H1 (cell line): ENCODE measurements around the gene RAB38. TPM values are rescaled to one million over a fixed set of nuclear protein-coding genes. Genes with fewer than 3 reads are reported as not detected.

Experiments
- CTCF ChIA-PET: fragments of 300-600 bp; sonication (Branson Sonifier 250); formaldehyde crosslinking; loops from one replicate; lab custom pipeline; 2021; ENCODE audit not compliant: partially characterized antibody; lab: Charles Lee
- POLR2A ChIA-PET: fragments of 300-600 bp; sonication (Branson Sonifier 250); formaldehyde crosslinking; loops from one replicate; lab custom pipeline; 2021; ENCODE audit warnings: inconsistent platforms; ENCODE audit not compliant: partially characterized antibody; lab: Charles Lee
- DNase-seq, 2 experiments: peaks; one replicate each; pipeline versions ENCODE4 v3.0.0 to v3.0.0-alpha.2; 2010 to 2022; ENCODE audit warnings: low spot score in 2 of 2, low read depth in 1 of 2, mixed read lengths in 1 of 2
- FAIRE-seq: peaks from 2 replicates; lab custom pipeline; 2011; peaks lifted over from hg19 to GRCh38; lab: Jason Lieb, UNC
- H2AFZ ChIP-seq: 2 replicates; pipeline ENCODE4 v1.8.1; 2012; ENCODE audit warnings: low read length, inconsistent platforms
- H2AK5ac ChIP-seq: 2 replicates; pipeline ENCODE4 v1.6.1; 2013; ENCODE audit warnings: low read depth, low read length
- H2BK120ac ChIP-seq: replicated peaks from 2 replicates; pipeline ENCODE3; 2013; ENCODE audit warnings: low read depth, low read length, inconsistent platforms
- H2BK12ac ChIP-seq: 2 replicates; pipeline ENCODE4 v1.6.1; 2013; ENCODE audit warnings: low read depth, low read length
- H2BK15ac ChIP-seq: 2 replicates; pipeline ENCODE4 v1.6.1; 2013; ENCODE audit warnings: low read length
- H2BK20ac ChIP-seq: 2 replicates; pipeline ENCODE4 v1.6.1; 2013; ENCODE audit warnings: low read length
- H2BK5ac ChIP-seq: 2 replicates; pipeline ENCODE4 v1.6.1; 2013; ENCODE audit warnings: low read depth, low read length
- H3K14ac ChIP-seq: 2 replicates; pipeline ENCODE4 v1.6.1; 2013; ENCODE audit warnings: inconsistent platforms; ENCODE audit not compliant: insufficient read length
- H3K18ac ChIP-seq: 2 replicates; pipeline ENCODE4 v1.6.1; 2013; ENCODE audit warnings: low read length; ENCODE audit errors: extremely low read depth
- H3K23ac ChIP-seq: 2 replicates; pipeline ENCODE4 v1.6.1; 2013; ENCODE audit warnings: inconsistent platforms; ENCODE audit not compliant: insufficient read length
- H3K23me2 ChIP-seq: 2 replicates; pipeline ENCODE4 v1.6.1; 2013; ENCODE audit warnings: low read depth, low read length
- H3K27ac ChIP-seq: 2 replicates; pipeline ENCODE4 v1.6.1; 2011; ENCODE audit warnings: low read depth, low read length, inconsistent platforms
- H3K27me3 ChIP-seq, 4 experiments: replicated peaks in 1 of 4; 1 replicate in 1 of 4; 2 replicates in 3 of 4; pipeline versions ENCODE4 v1.6.1 to v1.8.1; 2011 to 2013; ENCODE audit warnings: low read length in 3 of 4, mild to moderate bottlenecking in 3 of 4, inconsistent platforms in 2 of 4, mixed read lengths in 2 of 4, moderate library complexity in 1 of 4; ENCODE audit not compliant: control insufficient read depth in 3 of 4, insufficient read depth in 3 of 4; ENCODE audit errors: extremely low read depth in 1 of 4
- H3K36me3 ChIP-seq, 4 experiments: 2 replicates each; pipeline versions ENCODE4 v1.6.1 to v1.8.1; 2011 to 2013; ENCODE audit warnings: mild to moderate bottlenecking in 4 of 4, low read length in 3 of 4, moderate library complexity in 2 of 4, control low read depth in 1 of 4, inconsistent platforms in 1 of 4; ENCODE audit not compliant: insufficient read depth in 4 of 4, control insufficient read depth in 2 of 4
- H3K4ac ChIP-seq: replicated peaks from 2 replicates; pipeline ENCODE3; 2013; ENCODE audit warnings: low read length, low read depth, mixed read lengths, inconsistent platforms; ENCODE audit not compliant: insufficient read length
- H3K4me1 ChIP-seq, 4 experiments: replicated peaks in 1 of 4; 1 replicate in 1 of 4; 2 replicates in 3 of 4; pipeline versions ENCODE4 v1.6.1 to v1.8.1; 2011 to 2013; ENCODE audit warnings: low read length in 3 of 4, inconsistent platforms in 2 of 4, mixed read lengths in 1 of 4; ENCODE audit not compliant: insufficient read depth in 4 of 4, control insufficient read depth in 3 of 4
- H3K4me2 ChIP-seq, 2 experiments: 2 replicates each; pipeline versions ENCODE4 v1.6.1 to v1.8.1; 2011 to 2013; ENCODE audit warnings: low read depth in 2 of 2, low read length in 2 of 2, control low read depth in 1 of 2, inconsistent platforms in 1 of 2, mild to moderate bottlenecking in 1 of 2; ENCODE audit not compliant: insufficient read depth in 1 of 2
- H3K4me3 ChIP-seq, 4 experiments: fragments of 200-600, 300-600 bp in 1 of 4; sonication (generic), shearing (Covaris generic), sonication (Bioruptor Twin) in 1 of 4; 2 replicates each; pipeline versions ENCODE4 v1.5.1 to v1.8.1; 2011 to 2016; ENCODE audit warnings: low read length in 4 of 4, low read depth in 3 of 4, control low read depth in 2 of 4, inconsistent platforms in 2 of 4, mild to moderate bottlenecking in 2 of 4, mixed read lengths in 1 of 4, moderate library complexity in 1 of 4; ENCODE audit not compliant: insufficient read depth in 2 of 4; ENCODE audit errors: extremely low read depth in 1 of 4
- H3K56ac ChIP-seq: replicated peaks from 2 replicates; pipeline ENCODE3; 2013; ENCODE audit warnings: low read depth, mild to moderate bottlenecking, mixed read lengths, low read length, inconsistent platforms; ENCODE audit not compliant: insufficient read length
- H3K79me1 ChIP-seq: 2 replicates; pipeline ENCODE4 v1.6.1; 2013; ENCODE audit warnings: low read depth, low read length, control low read depth
- H3K79me2 ChIP-seq, 2 experiments: 2 replicates each; pipeline versions ENCODE4 v1.6.1 to v1.8.1; 2012 to 2013; ENCODE audit warnings: low read length in 2 of 2, mild to moderate bottlenecking in 2 of 2, inconsistent platforms in 1 of 2; ENCODE audit not compliant: insufficient read depth in 2 of 2, control insufficient read depth in 1 of 2
- H3K9ac ChIP-seq, 4 experiments: replicated peaks in 1 of 4; 1 replicate in 1 of 4; 2 replicates in 3 of 4; pipeline versions ENCODE4 v1.6.1 to v1.8.1; 2011 to 2013; ENCODE audit warnings: low read depth in 3 of 4, low read length in 3 of 4, control low read depth in 2 of 4, mild to moderate bottlenecking in 2 of 4, moderate library complexity in 2 of 4, inconsistent platforms in 1 of 4; ENCODE audit errors: extremely low read depth in 1 of 4
- H3K9me3 ChIP-seq, 2 experiments: 2 replicates each; pipeline versions ENCODE4 v1.6.1 to v1.8.1; 2012 to 2013; ENCODE audit warnings: mild to moderate bottlenecking in 2 of 2, moderate library complexity in 2 of 2, control low read depth in 1 of 2, inconsistent platforms in 1 of 2, low read depth in 1 of 2, low read length in 1 of 2, mixed read lengths in 1 of 2; ENCODE audit not compliant: insufficient read depth in 2 of 2
- H4K20me1 ChIP-seq, 2 experiments: replicated peaks in 1 of 2; 2 replicates each; pipeline versions ENCODE3 to v1.8.1; 2011 to 2013; ENCODE audit warnings: inconsistent platforms in 2 of 2, low read length in 2 of 2, mild to moderate bottlenecking in 1 of 2; ENCODE audit not compliant: insufficient read depth in 2 of 2, control insufficient read depth in 1 of 2
- H4K5ac ChIP-seq: 2 replicates; pipeline ENCODE4 v1.6.1; 2013; ENCODE audit warnings: low read length, low read depth, mixed read lengths, inconsistent platforms; ENCODE audit not compliant: insufficient read length
- H4K8ac ChIP-seq: 2 replicates; pipeline ENCODE4 v1.8.0; 2013; ENCODE audit warnings: mild to moderate bottlenecking, moderate library complexity, low read length, inconsistent platforms; ENCODE audit not compliant: insufficient read depth; ENCODE audit errors: extremely low read depth
- H4K91ac ChIP-seq: replicated peaks from 2 replicates; pipeline ENCODE3; 2013; ENCODE audit warnings: low read length, mixed read lengths, inconsistent platforms; ENCODE audit not compliant: insufficient read length
- BACH1 ChIP-seq: IDR thresholded peaks from 2 replicates; pipeline ENCODE4 v1.6.1; 2012; ENCODE audit warnings: low read length, improper control_type of control experiment
- CREB1 ChIP-seq: IDR thresholded peaks from 2 replicates; pipeline ENCODE4 v1.6.1; 2012; ENCODE audit warnings: inconsistent platforms
- KDM4A ChIP-seq: IDR thresholded peaks from one replicate; pipeline ENCODE4 v1.7.1; 2012; ENCODE audit warnings: low read depth, mild to moderate bottlenecking, moderate library complexity, low read length, inconsistent platforms; ENCODE audit not compliant: severe bottlenecking
- MAFK ChIP-seq: IDR thresholded peaks from 2 replicates; pipeline ENCODE4 v1.6.1; 2012; ENCODE audit warnings: low read depth, mild to moderate bottlenecking, improper control_type of control experiment, low read length
- NANOG ChIP-seq: IDR thresholded peaks from 2 replicates; pipeline ENCODE4 v1.6.1; 2011; ENCODE audit warnings: low read length, low read depth, mild to moderate bottlenecking, inconsistent platforms; ENCODE audit not compliant: insufficient read depth, poor library complexity, severe bottlenecking
- NRF1 ChIP-seq: IDR thresholded peaks from 2 replicates; pipeline ENCODE4 v1.6.1; 2011; ENCODE audit warnings: mild to moderate bottlenecking, low read depth, low read length, improper control_type of control experiment
- POLR2A ChIP-seq, 2 experiments: IDR thresholded peaks; 1 replicate in 1 of 2; 2 replicates in 1 of 2; pipeline ENCODE4 v1.6.1; 2011; ENCODE audit warnings: low read depth in 2 of 2, low read length in 2 of 2, mild to moderate bottlenecking in 2 of 2; ENCODE audit errors: control extremely low read depth in 1 of 2
- RBBP5 ChIP-seq: IDR thresholded peaks from 2 replicates; pipeline ENCODE4 v1.7.1; 2012; ENCODE audit warnings: low read depth, mild to moderate bottlenecking, inconsistent platforms, low read length, moderate library complexity, borderline replicate concordance
- polyA plus RNA-seq, 7 experiments: library from polyadenylated mRNA; depleted of rRNA in 3 of 7; stranded (reverse) in 5 of 7; unstranded in 2 of 7; fragments of >200 nt in 5 of 7; fragments of 200-250 nt in 2 of 7; gene quantifications; 1 replicate in 5 of 7; 2 replicates in 1 of 7; 4 replicates in 1 of 7; pipeline versions ENCODE4 v1.2.1 to v1.2.3, GENCODE V29; 2011 to 2013; ENCODE audit warnings: missing spikeins in 2 of 7, mixed read lengths in 2 of 7
- total RNA-seq: library from RNA; stranded (reverse); fragmentation: NEBNext Ultra II Directional; extraction: Animal tissue kit (Norgen Biotek cat#: 25700); gene quantifications from 2 replicates; pipeline ENCODE4 v1.2.1, GENCODE V29; 2021

RAB38 gene
- total and polyA plus RNA-seq, 2 of the 8 experiments (the other 6 are each of a cell fraction or from before 2014, with no cell fraction given): 15.4 to 16.5 TPM

DNA sequence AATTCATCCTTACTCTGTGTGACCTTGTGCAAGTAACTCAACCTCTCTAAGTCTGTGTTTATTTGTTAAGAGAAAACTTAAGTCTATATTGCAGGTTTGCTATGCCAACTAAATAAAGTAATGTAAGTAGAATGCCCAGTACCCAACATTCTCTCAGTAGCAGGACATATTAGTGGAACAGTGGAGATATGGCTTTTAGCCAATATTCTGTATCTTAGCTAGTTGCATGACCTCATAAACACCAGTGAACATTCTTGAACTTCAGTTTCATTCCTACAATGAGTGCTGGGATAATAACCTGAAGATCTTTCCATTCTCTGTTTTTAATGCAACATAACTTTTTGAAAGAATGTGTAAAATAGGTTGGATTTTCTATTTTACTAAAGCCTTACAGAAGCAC lies 77.0 kb downstream of the RAB38 start:
- POLR2A ChIA-PET: no interaction called here
- CTCF ChIA-PET: interaction anchor here (1.3 kb wide), 1 partner anchor 83 kb away, joined by 4 read pairs; no protein-coding TSS in a partner anchor
- Histone ChIP-seq H3K56ac (no peak overlapping the region), H3K36me3 (no peaks in the 10 kb centered on the region), H4K91ac (no peak overlapping the region), H3K4me2 (no peak overlapping the region), H2BK120ac (no peak overlapping the region), H2BK12ac (no peak overlapping the region), H3K23me2 (no peaks in the 10 kb centered on the region), H2AFZ (no peak overlapping the region), H4K5ac (no peak overlapping the region), H2AK5ac (no peak overlapping the region), H3K14ac (no peak overlapping the region), H3K27ac (no peak overlapping the region), H2BK5ac (no peak overlapping the region), H3K9me3 (no peaks in the 10 kb centered on the region), H3K9ac (no peak overlapping the region), H2BK15ac (no peak overlapping the region), H3K18ac (no peak overlapping the region), H3K4ac (no peak overlapping the region), H4K8ac (no peak overlapping the region), H3K4me3 (no peak overlapping the region), H4K20me1 (no peaks in the 10 kb centered on the region), H3K79me2 (no peaks in the 10 kb centered on the region), H3K23ac (no peak overlapping the region), H3K79me1 (no peaks in the 10 kb centered on the region), H2BK20ac (no peak overlapping the region), H3K27me3 (no peaks in the 10 kb centered on the region), H3K4me1 (peaks cover 0 to 2% (median 0%) of the 10 kb centered on the region in 4 experiments; a peak in 1 of 7 replicates)
- DNase-seq (no peak), FAIRE-seq (no peak)
- TF ChIP-seq POLR2A (IDR thresholded peaks at IDR 0.05; ENCODE audit: control extremely low read depth in 1 of 2, low read depth in 2 of 2, low read length in 2 of 2) (no peak), RBBP5 (no peak), NANOG (no peak), CREB1 (no peak), BACH1 (no peak), NRF1 (no peak), MAFK (no peak), KDM4A (no peak)
